ENCODE measurements around the gene NATD1. TPM values are rescaled to one million over a fixed set of nuclear protein-coding genes. Genes with fewer than 3 reads are reported as not detected.

The NATD1 gene
- total and polyA plus RNA-seq, 12 donors: 1.8 to 18.7 (median 10.3) TPM

- no peaks in the 10 kb centered on the region for H3K9me3 ChIP-seq (replicated peaks in 1 of 3)
- H3K4me1 ChIP-seq (replicated peaks in 1 of 2): peaks cover 12 to 18% of the 10 kb centered on the region in 2 donors
- no peak for DNase-seq
- TF ChIP-seq CTCF (IDR thresholded peaks at IDR 0.05): no peak
- no peak for TF ChIP-seq POLR2A (IDR thresholded peaks at IDR 0.05)
- no peaks in the 10 kb centered on the region for H3K36me3 ChIP-seq (replicated peaks in 1 of 2)
- H3K4me3 ChIP-seq: no peak overlapping the region
- intact Hi-C loops (cut with DNase I): loop anchor here in 1 of 2 donors (10.0 kb wide), 1 partner anchor 193 kb away; no protein-coding TSS in a partner anchor
- H3K27ac ChIP-seq: no peak overlapping the region
- H3K27me3 ChIP-seq: no peaks in the 10 kb centered on the region
- 80 to 92% (median 83%) methylated on average over 3 of the region's 3 CpGs for WGBS, 4 donors
Observed at GRCh38 chr17:21218101-21218500, 35.1 kb downstream of the NATD1 start.

GRCh38 chr17:21217346-21217745, 35.9 kb downstream of the NATD1 start:
- H3K36me3 ChIP-seq (replicated peaks in 1 of 2): no peaks in the 10 kb centered on the region
- DNase-seq: no peak
- no peaks in the 10 kb centered on the region for H3K27me3 ChIP-seq
- no peaks in the 10 kb centered on the region for H3K9me3 ChIP-seq (replicated peaks in 1 of 3)
- intact Hi-C loops (cut with DNase I): loop anchor here in 1 of 2 donors (10.0 kb wide), 1 partner anchor 193 kb away; no protein-coding TSS in a partner anchor
- no peak overlapping the region for H3K27ac ChIP-seq
- TF ChIP-seq CTCF (IDR thresholded peaks at IDR 0.05) (no peak), POLR2A (IDR thresholded peaks at IDR 0.05) (no peak)
- 80 to 100% (median 85%) methylated on average over 1 of the region's 1 CpG for WGBS, 4 donors
- H3K4me1 ChIP-seq (replicated peaks in 1 of 2): peaks cover 19 to 25% of the 10 kb centered on the region in 2 donors
- no peak overlapping the region for H3K4me3 ChIP-seq

- 85 to 91% (median 90%) methylated on average over 6 of the region's 6 CpGs for WGBS, 4 donors
- Histone ChIP-seq H3K4me1 (replicated peaks in 1 of 2) (peaks cover 23 to 39% of the 10 kb centered on the region in 2 donors), H3K4me3 (no peak overlapping the region), H3K27me3 (no peaks in the 10 kb centered on the region), H3K36me3 (replicated peaks in 1 of 2) (peaks cover 0 to 3% of the 10 kb centered on the region in 2 donors), H3K27ac (no peak overlapping the region), H3K9me3 (replicated peaks in 1 of 3) (no peaks in the 10 kb centered on the region)
- no peak for TF ChIP-seq CTCF (IDR thresholded peaks at IDR 0.05)
- no peak for TF ChIP-seq POLR2A (IDR thresholded peaks at IDR 0.05)
- no peak for DNase-seq
- intact Hi-C loops (cut with DNase I): loop anchor here in 1 of 2 donors (10.0 kb wide), 1 partner anchor 191 kb away; no protein-coding TSS in a partner anchor
Observed at GRCh38 chr17:21215935-21216334, 37.3 kb downstream of the NATD1 start.

GRCh38 chr17:21214777-21215541, 38.3 kb downstream of the NATD1 start:
- H3K27me3 ChIP-seq: no peaks in the 10 kb centered on the region
- 13 to 54% (median 22%) methylated on average over 11 to 23 of the region's 23 CpGs for WGBS, 4 donors
- DNase-seq: peak in 2 of 7 donors; percentile 31 to 38
- peak overlapping the region; percentile 82 to 95 (median 90) for H3K27ac ChIP-seq
- H3K4me1 ChIP-seq (replicated peaks in 1 of 2): peaks cover 23 to 48% of the 10 kb centered on the region in 2 donors
- TF ChIP-seq POLR2A (IDR thresholded peaks at IDR 0.05) (no peak), CTCF (IDR thresholded peaks at IDR 0.05) (no peak)
- peaks cover 0 to 12% of the 10 kb centered on the region in 2 donors for H3K36me3 ChIP-seq (replicated peaks in 1 of 2)
- no peaks in the 10 kb centered on the region for H3K9me3 ChIP-seq (replicated peaks in 1 of 3)
- H3K4me3 ChIP-seq: peak overlapping the region in 3 of 4 donors; percentile 12 to 99 (median 94)
- intact Hi-C loops (cut with DNase I): loop anchor here in 1 of 2 donors (10.0 kb wide), 1 partner anchor 190 kb away; no protein-coding TSS in a partner anchor
